ENCODE results near the gene ACP5.

The ACP5 gene

GRCh38 chr19:11620553-11620952, 43.1 kb upstream of the ACP5 start:
- H3K36me3 ChIP-seq (ENCODE audit: control insufficient read depth, low read length): peaks cover 50% of the 10 kb centered on the region
- no peaks in the 10 kb centered on the region for H4K20me1 ChIP-seq (ENCODE audit: control insufficient read depth, insufficient read depth, low read depth, low read length)
- no peak overlapping the region for H3K4me2 ChIP-seq (ENCODE audit: low read length)
- peaks cover 12% of the 10 kb centered on the region for H3K4me1 ChIP-seq (ENCODE audit: control insufficient read depth, low read length)
- H3K4me3 ChIP-seq (ENCODE audit: low read length): no peak overlapping the region
- no peaks in the 10 kb centered on the region for H3F3A ChIP-seq (ENCODE audit: control insufficient read depth, insufficient read depth)
- H3K9me3 ChIP-seq (ENCODE audit: control insufficient read depth, insufficient read depth, low read length): peaks cover 19% of the 10 kb centered on the region
- no peaks in the 10 kb centered on the region for H3K79me2 ChIP-seq (ENCODE audit: control insufficient read depth, low read length)
- H3K9me2 ChIP-seq (replicated peaks; ENCODE audit: control insufficient read depth, low read length): no peaks in the 10 kb centered on the region
- TF ChIP-seq CTCF (IDR thresholded peaks at IDR 0.05; ENCODE audit: low read depth, low read length, poor library complexity, severe bottlenecking) (no peak), EZH2phosphoT487 (IDR thresholded peaks at IDR 0.05; ENCODE audit: borderline replicate concordance, low read length) (no peak)
- H3K27me3 ChIP-seq (ENCODE audit: control insufficient read depth, low read length): peaks cover 18% of the 10 kb centered on the region
- H3K27ac ChIP-seq (ENCODE audit: low read depth, low read length): no peak overlapping the region

GRCh38 chr19:11617180-11618062, 40.0 kb upstream of the ACP5 start:
- Histone ChIP-seq H3F3A (ENCODE audit: control insufficient read depth, insufficient read depth) (no peaks in the 10 kb centered on the region), H3K79me2 (ENCODE audit: control insufficient read depth, low read length) (0 out of 2 replicates have a peak, but pooled peaks cover 2% of the 10 kb centered on the region), H3K4me3 (ENCODE audit: low read length) (no peak overlapping the region), H3K27me3 (ENCODE audit: control insufficient read depth, low read length) (no peaks in the 10 kb centered on the region), H4K20me1 (ENCODE audit: control insufficient read depth, insufficient read depth, low read depth, low read length) (no peaks in the 10 kb centered on the region), H3K36me3 (ENCODE audit: control insufficient read depth, low read length) (peaks cover 64% of the 10 kb centered on the region), H3K27ac (ENCODE audit: low read depth, low read length) (no peak overlapping the region), H3K9me2 (replicated peaks; ENCODE audit: control insufficient read depth, low read length) (no peaks in the 10 kb centered on the region), H3K9me3 (ENCODE audit: control insufficient read depth, insufficient read depth, low read length) (peaks cover 19% of the 10 kb centered on the region), H3K4me1 (ENCODE audit: control insufficient read depth, low read length) (no peaks in the 10 kb centered on the region), H3K4me2 (ENCODE audit: low read length) (no peak overlapping the region)
- TF ChIP-seq CTCF (IDR thresholded peaks at IDR 0.05; ENCODE audit: low read depth, low read length, poor library complexity, severe bottlenecking): no peak

- Histone ChIP-seq H3K4me3 (ENCODE audit: low read length) (no peak overlapping the region), H4K20me1 (ENCODE audit: control insufficient read depth, insufficient read depth, low read depth, low read length) (no peaks in the 10 kb centered on the region), H3K9me2 (replicated peaks; ENCODE audit: control insufficient read depth, low read length) (no peaks in the 10 kb centered on the region), H3K27ac (ENCODE audit: low read depth, low read length) (no peak overlapping the region), H3K4me2 (ENCODE audit: low read length) (no peak overlapping the region), H3K9me3 (ENCODE audit: control insufficient read depth, insufficient read depth, low read length) (peaks cover 17% of the 10 kb centered on the region), H3K27me3 (ENCODE audit: control insufficient read depth, low read length) (no peaks in the 10 kb centered on the region), H3K4me1 (ENCODE audit: control insufficient read depth, low read length) (no peaks in the 10 kb centered on the region), H3K79me2 (ENCODE audit: control insufficient read depth, low read length) (peaks cover 2% of the 10 kb centered on the region; the same call in 1 of the 2 replicates), H3F3A (ENCODE audit: control insufficient read depth, insufficient read depth) (no peaks in the 10 kb centered on the region), H3K36me3 (ENCODE audit: control insufficient read depth, low read length) (peaks cover 33% of the 10 kb centered on the region)
- TF ChIP-seq EZH2phosphoT487 (IDR thresholded peaks at IDR 0.05; ENCODE audit: borderline replicate concordance, low read length) (no peak), CTCF (IDR thresholded peaks at IDR 0.05; ENCODE audit: low read depth, low read length, poor library complexity, severe bottlenecking) (no peak)
These were observed 35.5 kb upstream of the ACP5 start for GRCh38 chr19:11612816-11613511.

All from DOHH2 (cell line).